Stimulated activated CD4-positive, alpha-beta T cell treated with anti-CD3 and anti-CD28 coated beads, Interleukin-15, amount 100 ng/mL, for 24 hours (primary cell): ENCODE measurements around the gene SLC16A7.

ENCODE experiments used
- DNase-seq: peaks from one replicate; pipeline ENCODE4 v3.0.0-alpha.2; 2020

Gene SLC16A7

GRCh38 chr12:59624732-59625460, 29.1 kb downstream of the SLC16A7 start:
- no peak for DNase-seq

GRCh38 chr12:59626382-59626781, 30.6 kb downstream of the SLC16A7 start:
- no peak for DNase-seq

- no peak for DNase-seq
Observed at GRCh38 chr12:59627582-59627981, 31.8 kb downstream of the SLC16A7 start.

GRCh38 chr12:59629890-59630289, 34.1 kb downstream of the SLC16A7 start:
- DNase-seq = no peak

GRCh38 chr12:59632408-59632807, 36.6 kb downstream of the SLC16A7 start:
- no peak for DNase-seq

GRCh38 chr12:59634254-59634653, 38.4 kb downstream of the SLC16A7 start:
- no peak for DNase-seq

GRCh38 chr12:59636945-59637691, 41.3 kb downstream of the SLC16A7 start:
- no peak for DNase-seq

GRCh38 chr12:59637692-59638070, 41.9 kb downstream of the SLC16A7 start:
- no peak for DNase-seq

GRCh38 chr12:59643550-59643949, 47.7 kb downstream of the SLC16A7 start:
- DNase-seq = no peak

GRCh38 chr12:59645242-59645641, 49.4 kb downstream of the SLC16A7 start:
- DNase-seq = no peak

GRCh38 chr12:59646636-59647035, 50.8 kb downstream of the SLC16A7 start:
- DNase-seq = no peak

GRCh38 chr12:59649203-59649602, 53.4 kb downstream of the SLC16A7 start:
- DNase-seq = no peak

GRCh38 chr12:59650588-59651228, 54.9 kb downstream of the SLC16A7 start:
- DNase-seq = no peak

GRCh38 chr12:59651229-59651920, 55.5 kb downstream of the SLC16A7 start:
- DNase-seq = no peak

GRCh38 chr12:59652130-59652529, 56.3 kb downstream of the SLC16A7 start:
- DNase-seq = no peak

GRCh38 chr12:59654061-59654460, 58.2 kb downstream of the SLC16A7 start:
- no peak for DNase-seq

GRCh38 chr12:59657266-59657665, 61.4 kb downstream of the SLC16A7 start:
- DNase-seq = no peak

- DNase-seq = no peak
Observed at GRCh38 chr12:59657711-59658110, 61.9 kb downstream of the SLC16A7 start.

GRCh38 chr12:59660148-59660547, 64.3 kb downstream of the SLC16A7 start:
- no peak for DNase-seq

GRCh38 chr12:59660921-59661597, 65.2 kb downstream of the SLC16A7 start:
- no peak for DNase-seq

GRCh38 chr12:59664495-59664894, 68.7 kb downstream of the SLC16A7 start:
- DNase-seq = no peak

- no peak for DNase-seq
Observed at GRCh38 chr12:59665701-59666100, 69.9 kb downstream of the SLC16A7 start.

- DNase-seq = no peak
Observed at GRCh38 chr12:59668674-59669073, 72.8 kb downstream of the SLC16A7 start.
